Activated effector memory CD4-positive, alpha-beta T cell treated with Interleukin-2 at 50 U/mL for 16 hours (primary cell): ENCODE results near the gene SULT1C3.

Experiments
- DNase-seq: peaks from one replicate; pipeline ENCODE4 v3.0.0-alpha.2; 2020

Gene SULT1C3

DNA sequence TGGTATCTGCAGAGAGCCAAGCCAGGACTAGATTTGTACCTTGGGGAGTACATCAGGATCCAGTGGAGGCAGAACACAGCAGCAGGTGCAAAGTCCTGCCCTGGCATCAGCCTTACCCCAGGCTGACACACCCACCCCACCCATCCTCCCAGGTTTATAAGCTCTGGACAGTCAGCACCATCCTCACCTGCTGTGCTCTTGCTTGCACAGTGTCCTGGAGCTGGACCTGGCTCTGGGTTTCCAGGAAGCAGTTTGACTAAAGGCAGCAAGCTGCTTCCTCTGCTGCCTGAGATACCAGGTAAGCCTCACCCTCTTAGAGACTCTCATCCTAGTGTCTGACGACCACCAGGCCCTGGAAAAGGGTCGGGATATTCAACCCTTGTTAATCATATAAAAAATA, at the start of gene SULT1C3:
Gene SULT1C3, plus strand, starts transcription at position 183 of the 400 bp plus-strand sequence. CDS start 7,227 bp downstream, outside the sequence.
- no peak for DNase-seq

DNA sequence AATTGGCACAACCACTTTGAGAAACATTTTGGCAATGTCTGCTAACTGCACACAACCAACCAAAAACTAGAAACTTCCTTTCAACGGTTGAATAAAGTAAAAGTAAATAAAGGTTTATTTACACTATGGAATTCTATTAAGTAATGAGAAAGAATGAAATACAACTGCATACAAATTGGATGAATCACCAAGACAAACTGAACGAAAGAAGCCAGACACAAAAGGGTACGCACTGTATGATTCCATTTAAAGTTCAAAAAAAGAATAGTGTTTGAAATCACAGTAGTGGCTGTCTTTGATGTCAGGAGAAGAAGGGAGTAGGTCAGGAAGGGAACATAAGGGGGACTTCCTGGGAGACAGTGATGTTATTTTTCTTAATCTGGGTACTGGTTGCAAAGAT, 46.5 kb upstream of the SULT1C3 start:
- DNase-seq, result no peak

DNA sequence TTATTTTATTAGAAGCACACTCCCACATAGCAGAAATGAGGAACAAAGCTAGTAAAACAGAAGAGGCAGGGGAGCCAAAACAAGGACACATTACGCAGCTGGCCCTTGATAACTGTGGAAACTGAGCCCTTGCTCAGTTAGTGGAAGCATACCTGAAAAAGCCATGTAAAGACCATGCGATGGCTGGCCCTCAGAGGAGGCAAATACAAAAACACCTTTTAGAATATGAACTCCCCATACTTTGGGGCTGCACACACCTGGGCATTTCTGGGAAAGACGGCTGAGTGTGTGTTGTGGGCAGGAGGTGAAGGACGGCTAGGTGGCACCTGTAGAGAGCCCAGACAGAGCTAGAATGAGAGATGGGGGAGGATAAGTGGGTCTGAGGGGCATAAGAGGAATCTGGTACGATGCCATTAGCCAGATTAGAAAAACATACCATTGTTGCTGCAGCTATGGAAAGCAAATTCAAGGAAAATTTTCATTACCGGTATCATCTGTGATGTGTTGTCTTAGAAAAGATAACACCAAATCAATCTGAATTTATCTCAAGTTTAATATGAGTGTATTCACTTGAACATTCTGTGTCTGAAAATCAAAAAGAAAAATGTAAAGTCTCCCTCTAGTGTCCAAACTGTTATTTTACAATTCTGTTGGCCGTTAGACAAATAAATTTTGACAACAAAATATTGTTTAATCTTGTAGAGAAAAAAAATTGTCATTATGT, 45.2 kb upstream of the SULT1C3 start:
- no peak for DNase-seq

DNA sequence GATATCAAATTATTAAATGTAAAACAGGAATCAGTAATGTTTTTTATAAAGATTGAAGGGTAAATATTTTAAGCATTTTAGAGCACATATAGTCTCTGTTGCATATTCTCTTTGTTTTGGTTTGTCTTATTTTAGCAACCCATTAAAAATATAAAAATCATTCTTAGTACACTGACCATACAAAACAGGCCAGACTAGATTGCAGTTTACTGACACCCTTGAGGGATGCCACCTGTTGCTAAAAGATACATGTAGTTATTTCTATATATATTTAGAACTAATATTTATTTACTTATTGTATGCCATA, 44.7 kb upstream of the SULT1C3 start:
- DNase-seq, result no peak

DNA sequence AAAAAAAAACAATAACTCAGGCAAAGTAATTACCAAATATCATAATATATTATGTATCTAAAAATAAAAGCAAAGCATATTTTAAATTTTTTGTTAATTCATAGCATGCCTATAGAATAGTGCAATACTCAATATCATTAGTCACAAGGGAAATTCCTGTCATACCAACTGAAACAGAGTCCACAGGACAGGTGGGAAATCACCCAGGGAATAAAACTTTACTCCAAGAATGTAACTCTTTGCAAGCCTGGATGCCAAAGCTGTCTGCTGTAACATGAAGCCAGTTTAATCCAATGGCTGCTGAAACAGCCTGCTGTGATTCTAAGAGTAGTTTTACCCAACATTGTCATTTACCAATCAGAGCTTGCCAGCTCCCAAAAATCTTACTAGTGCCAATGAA, 40.0 kb upstream of the SULT1C3 start:
- DNase-seq, result no peak

DNA sequence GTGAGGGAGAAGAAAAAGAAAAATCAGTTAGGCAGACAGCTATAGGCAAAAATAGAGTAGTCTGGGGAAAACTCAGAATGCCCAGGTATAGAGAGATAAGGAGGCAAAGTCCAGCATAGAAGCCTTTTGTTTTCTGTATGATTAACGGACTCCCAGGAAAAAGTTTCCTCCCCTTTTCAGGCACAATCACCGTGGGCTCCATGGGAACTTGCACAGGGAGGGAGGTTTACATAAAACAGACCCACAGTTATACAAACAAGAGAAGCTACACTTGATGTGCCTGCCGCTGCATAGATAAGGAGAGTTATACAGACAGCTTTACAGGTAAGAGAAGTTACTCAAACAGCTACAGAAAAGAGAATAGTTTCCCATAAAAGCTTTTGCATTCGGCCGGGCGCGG, 39.2 kb upstream of the SULT1C3 start:
- DNase-seq, result no peak

DNA sequence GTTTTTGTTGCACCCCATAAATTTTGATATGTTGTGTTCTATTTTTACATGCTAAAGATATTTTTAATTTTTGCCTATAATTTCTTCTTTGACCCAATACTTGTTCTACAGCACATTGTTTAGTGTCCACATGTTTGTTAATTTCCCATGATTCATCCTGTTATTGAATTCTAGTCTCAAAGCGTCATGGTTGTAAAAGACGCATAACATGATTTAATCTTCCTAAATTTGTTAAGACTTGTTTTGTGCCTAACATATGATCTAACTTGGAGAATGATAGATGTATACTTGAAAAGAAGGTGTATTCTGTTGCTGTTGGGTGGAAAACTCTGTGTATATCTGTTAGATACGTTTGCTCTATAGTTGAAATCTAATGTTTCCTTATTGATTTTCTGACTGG, 27.1 kb upstream of the SULT1C3 start:
- no peak for DNase-seq

DNA sequence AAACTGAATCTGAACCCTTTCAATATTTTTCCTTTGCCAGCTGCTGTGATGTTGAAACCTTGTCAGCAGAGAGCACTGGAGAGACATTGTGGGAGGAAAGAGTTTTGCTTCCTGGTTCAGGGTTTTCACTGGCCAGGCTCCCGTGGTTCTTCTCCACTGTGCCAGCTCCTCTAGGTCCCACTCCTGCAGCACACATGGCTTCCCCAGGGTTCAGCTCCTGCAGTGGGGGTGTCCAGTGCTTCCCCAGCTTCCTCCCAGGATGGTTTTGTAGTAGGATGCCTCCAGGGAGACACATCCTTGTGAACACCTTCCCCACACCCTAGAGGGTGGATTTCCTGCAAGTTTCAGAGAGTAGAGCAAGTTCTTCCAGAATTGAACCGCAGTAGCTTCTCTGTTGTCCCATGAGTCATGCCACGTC, 24.0 kb upstream of the SULT1C3 start:
- DNase-seq, result no peak

DNA sequence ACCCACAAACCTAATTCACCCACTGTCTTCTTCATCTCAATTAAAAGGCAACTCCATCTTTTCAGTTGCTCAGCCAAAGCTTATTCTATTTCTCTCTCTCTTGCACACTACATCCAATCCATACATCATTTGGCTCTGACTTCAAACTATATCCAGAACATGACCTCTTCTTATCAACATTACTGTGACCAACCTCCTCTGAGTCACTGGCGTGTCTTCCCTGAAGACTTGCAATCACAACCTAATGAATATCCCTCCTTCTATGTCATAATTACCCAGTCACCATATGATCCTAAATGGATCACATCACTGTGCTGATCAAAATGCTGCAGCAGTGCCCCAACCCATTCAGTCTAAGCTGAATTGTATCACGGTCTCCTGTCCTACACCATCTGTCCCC, 22.6 kb upstream of the SULT1C3 start:
- DNase-seq, result no peak

DNA sequence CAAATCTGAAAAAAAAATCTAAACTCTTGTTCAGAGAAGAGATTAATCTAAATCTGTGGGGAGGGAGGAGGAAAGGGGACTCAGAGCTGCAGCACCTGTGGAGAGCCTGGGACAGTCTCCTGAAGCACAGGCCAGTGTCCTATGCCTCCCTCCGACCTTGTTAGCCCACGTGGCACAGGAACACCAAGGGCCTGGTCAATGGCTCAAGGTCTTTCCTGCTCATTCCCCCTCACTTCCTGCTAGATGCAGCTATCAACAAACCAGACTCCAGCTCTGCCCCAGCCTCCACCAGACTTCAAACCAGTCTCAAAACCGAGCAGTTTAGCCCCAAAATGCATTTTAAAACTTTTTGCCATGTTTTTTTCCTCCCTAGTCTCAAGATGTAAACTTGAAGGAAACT, 20.1 kb upstream of the SULT1C3 start:
- DNase-seq, result no peak

DNA sequence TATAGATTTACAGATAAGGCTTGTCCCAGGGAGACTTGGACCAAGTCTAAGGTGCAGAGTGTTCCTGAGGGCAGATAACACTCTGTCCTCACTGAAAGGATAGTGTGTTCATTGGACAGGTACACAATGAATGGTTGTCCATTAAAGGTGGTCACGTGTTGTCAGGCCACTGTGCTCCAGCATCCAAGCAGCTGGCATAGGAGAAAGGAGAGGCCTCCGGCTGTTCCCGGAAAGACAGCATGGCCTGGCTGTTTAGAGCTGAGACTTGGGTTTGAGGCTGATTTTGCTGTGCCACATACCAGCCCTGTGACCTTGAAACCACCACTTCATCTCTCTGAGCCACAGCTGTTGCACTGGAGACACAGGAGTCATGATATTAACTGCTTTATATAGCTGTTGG, 19.6 kb upstream of the SULT1C3 start:
- no peak for DNase-seq

DNA sequence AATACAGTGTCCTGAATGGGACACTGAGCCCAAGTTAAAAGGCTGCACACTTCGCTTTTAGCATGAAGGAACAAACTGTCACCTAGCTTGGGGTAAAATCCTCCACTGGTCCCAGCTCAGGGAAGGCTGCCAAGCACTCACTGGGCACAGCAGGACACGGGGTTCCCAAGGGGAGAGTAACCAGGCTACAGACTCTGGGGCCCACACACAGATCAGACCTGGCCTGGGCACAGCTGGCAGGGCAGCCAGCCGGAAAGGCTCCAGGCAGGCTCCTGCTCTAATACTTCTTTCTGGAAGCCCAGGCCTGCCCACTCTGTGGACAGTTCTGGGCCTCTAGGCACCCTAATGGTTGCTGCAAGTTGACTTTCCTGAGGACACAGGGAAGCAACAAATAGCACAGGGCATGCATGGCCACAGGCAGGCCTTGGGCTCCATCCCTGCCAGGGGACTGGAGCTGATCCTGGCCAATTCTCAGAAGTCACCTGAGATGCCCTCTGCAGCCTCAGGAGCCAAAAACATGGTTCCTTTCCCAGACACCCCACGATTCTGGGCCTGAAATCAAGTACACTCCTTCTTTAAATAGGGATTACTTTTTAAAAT, 18.7 kb upstream of the SULT1C3 start:
- no peak for DNase-seq

DNA sequence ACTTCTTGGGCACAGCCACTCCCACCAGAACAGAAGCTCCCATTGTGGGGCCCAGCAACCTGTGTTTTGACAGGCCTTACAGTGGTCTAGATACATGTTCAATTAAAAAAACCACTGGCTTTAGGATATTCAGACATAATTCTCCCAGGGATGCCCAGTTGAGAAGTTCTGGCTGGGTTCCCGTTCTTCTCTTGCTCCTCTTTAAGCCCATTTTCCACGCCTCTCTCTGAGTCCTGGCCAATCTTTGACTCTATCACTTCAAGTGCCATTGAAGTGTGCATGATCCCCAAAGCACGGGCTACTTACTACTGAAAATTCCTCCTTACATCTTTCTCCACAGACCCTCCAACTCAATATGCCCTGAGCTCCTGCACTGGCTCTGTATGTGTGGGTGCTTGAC, 17.5 kb upstream of the SULT1C3 start:
- DNase-seq, result no peak

DNA sequence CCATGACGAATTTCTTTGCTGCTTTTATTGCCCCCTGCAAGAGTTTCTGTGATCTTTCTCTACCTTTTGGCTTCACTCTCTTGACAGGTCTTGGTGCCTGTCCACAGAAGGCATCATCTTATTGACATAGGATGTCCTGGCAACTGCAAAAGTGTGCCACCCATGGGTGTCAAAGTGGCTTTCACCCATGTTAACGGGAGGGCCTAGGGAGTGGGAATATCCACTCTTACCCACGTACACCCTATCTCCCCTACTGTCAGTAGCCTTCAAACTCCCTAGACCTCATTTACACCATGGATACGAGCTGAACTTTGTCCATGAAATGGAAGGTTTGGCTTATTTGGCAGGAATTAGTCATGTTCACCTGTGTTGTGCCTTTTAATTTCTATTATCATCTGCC, 16.2 kb upstream of the SULT1C3 start:
- DNase-seq, result no peak

DNA sequence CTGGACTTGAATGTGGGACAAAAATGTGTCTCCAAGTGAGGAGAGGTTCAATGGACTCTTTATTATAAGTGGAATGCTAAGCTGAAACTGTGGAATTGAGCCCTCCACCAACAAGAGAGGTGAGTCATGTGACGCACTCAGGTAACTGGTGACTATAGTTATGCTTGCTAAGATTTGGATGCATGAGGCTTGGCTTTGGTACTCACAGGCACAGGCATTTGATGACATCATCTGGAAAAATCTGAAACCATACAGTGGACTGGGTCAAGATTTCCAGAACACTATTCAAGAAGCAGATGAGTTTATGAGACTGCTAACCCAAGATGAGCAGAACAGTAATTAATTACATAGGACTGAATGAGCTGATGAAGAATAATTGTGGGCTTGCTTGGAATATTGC, 15.7 kb upstream of the SULT1C3 start:
- DNase-seq, result no peak

DNA sequence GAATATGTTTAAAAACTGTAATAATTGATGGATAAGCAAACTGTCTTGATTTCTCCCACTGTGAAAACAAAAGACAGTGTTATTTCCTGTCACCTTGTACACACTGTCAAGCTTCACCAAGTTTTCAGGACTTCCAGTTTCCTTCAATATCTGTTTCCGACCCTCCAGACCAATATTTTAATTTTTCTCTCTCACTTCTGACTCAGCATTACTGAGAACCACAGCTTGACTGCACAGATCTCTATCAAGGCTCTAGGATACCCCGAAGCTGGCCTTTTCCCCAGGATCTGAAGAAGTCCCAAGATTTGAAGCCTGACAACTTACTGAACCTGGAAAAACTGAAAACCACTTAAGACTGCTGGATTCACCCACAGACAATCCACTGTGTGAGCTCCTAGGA, 13.2 kb upstream of the SULT1C3 start:
- no peak for DNase-seq

DNA sequence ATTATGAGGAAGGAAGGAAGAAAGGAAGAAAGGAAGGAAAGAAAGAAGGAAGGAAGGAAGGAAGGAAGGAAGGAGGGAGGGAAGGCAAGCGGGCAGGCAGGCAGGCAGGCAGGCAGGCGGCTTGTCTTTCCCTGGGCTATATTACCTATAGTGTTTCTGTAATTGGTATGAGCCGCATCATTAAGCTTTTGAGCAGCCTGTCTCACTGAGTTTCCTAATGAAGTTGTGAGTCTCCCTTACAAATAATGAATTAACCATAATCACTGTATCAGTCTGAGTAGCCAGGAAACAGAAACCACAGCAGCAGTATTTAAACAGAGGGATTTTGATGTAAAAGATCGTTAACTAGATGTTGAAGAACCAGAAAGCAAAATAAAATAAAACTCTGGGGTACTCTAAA, 11.8 kb upstream of the SULT1C3 start:
- no peak for DNase-seq

DNA sequence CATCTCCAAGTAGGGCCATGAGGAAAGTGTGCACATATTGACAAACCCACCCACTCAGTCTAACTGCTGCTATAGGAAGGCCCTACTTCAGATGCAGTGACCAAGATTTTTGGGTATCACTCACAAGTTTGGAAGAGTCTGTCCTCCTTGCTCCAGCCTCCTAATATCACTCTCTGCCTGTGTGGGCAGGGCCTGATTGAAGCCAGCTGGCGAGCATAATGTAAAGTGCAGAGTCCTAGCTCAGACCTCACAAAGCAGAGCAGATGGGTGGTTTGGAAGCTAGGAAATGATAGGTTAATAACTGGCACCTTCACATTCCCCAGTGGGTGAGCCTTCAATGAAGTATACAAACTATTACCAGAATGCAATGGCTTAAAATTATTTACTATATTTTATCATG, 11.2 kb upstream of the SULT1C3 start:
- no peak for DNase-seq

DNA sequence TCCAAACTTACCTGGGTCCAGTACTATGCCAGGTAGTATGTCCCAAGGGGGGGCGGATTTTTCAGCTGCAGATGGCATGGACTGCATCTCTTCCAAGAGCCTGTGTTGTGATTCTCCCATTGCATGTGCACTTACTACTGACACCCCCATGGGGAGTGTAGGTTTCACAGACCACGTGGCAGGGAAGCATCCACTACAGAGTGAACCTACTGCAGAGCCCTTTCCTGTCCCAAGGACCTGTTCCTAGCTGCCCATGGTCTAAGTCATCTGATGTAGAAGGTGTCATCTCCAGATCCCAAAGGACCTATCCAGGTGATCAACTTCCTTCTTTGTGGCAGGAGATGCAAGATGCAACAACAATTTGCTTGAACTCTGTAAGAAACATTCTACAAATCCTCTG, 9.9 kb upstream of the SULT1C3 start:
- no peak for DNase-seq

DNA sequence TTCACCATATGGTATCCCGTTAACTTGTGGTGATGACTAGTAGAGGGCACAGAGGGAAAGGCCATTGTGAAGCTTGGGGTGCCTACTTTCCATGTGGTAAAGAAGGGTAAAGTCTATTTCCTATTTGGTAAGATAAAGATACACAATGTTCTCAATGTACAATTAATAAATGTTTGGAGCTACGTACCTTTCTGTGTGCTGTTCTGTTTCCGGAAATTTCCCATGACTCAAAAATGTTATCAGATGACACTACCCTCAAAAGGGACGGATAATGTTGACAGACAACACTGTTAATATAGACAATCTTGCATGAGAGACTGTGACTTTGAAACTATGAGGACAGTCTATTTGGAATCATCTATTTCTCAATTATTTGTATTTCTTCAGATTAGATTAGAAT, 4.2 kb upstream of the SULT1C3 start:
- DNase-seq, result no peak

DNA sequence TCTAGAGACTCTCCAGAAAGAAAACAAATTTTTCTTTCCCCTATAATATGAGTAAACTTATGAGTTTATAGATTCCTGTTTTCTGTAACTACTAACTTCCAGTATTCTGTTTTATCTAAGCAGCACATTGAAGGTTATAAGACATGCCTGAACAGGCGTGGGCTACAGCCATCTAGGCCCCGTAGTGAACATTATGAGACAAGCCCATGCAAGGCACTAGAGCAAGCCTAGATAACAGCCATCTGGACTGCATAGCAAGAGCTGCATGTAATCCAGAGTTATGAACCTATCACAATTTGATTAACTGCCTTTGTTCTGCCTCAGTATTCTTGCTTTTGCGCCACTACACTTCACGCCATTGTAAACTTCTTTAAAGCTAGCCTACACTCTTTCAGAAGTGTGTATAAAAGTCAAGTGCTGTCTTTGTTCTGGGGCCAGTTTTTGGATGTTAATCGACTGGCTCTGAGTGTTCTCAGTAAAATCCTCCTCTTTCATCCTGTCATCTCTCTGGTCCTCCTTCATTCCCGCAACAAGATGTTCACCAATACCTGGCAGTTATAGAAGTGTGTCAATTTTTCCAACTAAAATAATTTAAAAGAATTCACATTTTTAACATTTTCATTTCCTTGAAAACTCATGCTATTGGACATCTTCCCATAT, 3.0 kb upstream of the SULT1C3 start:
- DNase-seq, result no peak

DNA sequence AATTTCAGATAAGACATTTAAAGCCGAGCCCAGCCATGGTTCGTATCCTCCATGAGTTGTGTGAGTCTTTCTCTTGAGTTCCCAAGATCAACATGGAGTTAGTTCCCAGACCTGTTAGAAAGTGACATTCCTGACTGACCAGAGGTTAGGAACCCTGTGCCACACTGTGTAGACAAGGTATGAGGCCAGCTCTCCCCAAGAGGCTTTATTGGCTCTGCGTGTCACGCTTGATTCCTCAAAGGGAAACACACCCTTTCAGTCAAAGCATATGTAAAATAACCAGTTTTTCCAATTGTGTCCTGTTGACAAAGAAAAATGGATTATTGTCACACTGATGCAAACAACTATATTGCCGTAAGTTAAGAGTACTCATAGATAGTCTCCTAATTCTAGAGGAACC, 1.2 kb downstream of the SULT1C3 start:
- no peak for DNase-seq

DNA sequence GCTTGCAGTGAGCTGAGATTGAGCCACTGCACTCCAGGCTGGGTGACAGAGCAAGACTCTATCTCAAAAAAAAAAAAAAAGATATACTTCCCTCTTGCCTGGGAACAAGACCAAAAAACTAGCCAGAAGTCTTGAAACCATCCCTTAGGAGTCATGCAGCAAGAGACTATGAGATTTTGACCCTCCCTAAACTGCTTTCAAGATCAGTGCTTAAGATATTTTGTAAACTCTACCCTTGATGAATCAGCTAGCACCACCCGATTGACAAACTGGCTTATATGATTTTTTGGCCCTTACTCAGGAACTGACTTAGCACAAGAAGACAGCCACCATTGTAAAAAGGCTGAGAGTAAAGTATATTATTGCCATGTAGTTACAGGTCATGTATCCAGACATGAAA, 3.8 kb downstream of the SULT1C3 start:
- no peak for DNase-seq

DNA sequence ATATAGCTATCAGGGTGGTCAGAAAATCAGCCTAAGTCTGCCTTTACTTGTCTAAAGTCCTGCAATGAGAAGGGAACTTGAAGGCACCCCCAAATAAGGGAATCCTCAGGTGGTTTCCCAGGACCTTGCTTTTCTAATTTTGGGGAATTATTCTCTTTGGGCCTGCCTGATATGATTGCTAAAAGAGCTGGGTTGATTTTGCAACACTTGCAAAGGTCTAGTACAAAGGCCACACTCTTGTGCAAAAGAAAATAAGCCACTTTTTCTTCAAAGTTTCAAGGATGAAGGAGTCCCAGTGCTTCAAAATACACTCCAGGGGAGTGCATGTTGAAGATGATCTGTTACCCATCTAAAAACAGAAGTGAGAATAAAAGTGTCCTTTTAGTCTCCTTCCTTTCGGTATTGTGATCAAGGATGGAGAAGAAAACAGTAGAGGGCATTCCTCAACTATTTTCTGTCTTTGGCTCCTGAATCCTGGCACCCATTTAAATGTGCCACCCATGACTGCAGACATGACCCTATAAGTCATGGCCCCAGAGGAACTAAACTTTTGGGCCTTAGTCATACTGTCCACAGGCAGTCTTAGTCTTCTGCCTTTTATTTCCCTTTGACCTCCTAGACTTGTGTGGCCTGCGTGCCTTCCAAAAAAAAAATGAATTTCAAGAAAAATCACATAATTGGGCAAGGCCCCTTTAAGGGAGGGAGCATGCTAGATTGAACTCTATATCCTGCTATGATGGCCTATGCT, 5.1 kb downstream of the SULT1C3 start:
- no peak for DNase-seq
